CD4-positive, alpha-beta T cell treated with Interleukin-17A for 4 hours (primary cell): ENCODE data around the gene TRIM25.

ENCODE experiments used
- DNase-seq: peaks from one replicate; pipeline ENCODE4 v3.0.0-alpha.2; 2020; ENCODE audit warnings: mixed read lengths

TRIM25 gene

DNA sequence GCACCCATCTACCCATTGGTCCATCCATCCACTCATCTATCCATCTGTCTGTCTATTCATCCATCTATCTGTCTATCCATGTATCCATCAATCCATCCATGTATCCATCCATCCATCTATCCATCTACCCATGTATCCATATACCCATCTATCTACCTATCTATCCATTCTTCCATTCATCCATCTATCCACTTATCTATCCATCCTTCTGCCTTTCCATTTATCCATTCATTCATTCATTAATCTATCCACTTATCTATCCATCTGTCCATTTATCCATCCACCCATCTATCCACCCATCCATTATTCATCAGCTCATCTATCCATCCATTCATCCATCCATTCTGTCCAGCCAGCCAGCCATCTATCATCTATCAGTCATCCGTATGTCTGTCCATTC, 21.5 kb downstream of the TRIM25 start:
- DNase-seq: no peak

GRCh38 chr17:56891751-56892150, 22.1 kb downstream of the TRIM25 start:
- peak; percentile 70 for DNase-seq

DNA sequence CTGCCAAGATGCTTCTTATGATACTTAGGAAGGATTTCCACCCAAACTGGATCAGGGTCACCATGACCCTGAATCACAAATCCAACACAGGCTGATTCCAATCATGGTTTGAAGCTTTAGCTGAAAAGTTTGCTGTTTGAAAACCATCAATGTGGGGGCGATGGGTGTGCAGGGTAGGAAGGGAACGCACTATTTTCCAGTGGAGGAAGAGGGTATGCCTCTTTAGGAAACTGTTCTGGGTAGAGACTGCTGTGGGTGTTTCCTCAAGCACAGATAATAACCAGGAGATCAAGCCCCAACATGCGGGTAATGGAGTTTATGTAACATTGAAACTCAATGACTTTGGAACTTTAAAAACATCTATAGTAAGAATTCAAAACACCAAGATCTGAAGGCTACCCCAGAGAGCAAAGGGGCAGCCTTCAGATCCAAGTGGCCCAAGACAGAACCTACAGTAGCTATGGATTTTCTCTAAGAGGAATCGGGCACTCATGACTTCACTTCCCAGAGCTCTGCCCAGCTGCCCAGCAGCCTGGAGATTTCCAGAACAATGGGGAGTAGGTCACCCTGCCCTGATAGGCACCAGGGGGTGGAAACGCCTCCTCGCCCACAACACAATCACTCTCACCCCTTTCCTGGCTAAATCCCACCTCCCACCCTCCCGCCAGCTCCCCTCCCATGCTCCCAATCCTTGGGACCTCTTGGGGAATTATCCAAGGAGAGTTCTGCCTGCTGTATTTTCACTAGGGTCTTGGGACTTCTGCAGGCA, 22.8 kb downstream of the TRIM25 start:
- DNase-seq: no peak

- no peak for DNase-seq
Measured at GRCh38 chr17:56890390-56890789, 23.5 kb downstream of the TRIM25 start.

DNA sequence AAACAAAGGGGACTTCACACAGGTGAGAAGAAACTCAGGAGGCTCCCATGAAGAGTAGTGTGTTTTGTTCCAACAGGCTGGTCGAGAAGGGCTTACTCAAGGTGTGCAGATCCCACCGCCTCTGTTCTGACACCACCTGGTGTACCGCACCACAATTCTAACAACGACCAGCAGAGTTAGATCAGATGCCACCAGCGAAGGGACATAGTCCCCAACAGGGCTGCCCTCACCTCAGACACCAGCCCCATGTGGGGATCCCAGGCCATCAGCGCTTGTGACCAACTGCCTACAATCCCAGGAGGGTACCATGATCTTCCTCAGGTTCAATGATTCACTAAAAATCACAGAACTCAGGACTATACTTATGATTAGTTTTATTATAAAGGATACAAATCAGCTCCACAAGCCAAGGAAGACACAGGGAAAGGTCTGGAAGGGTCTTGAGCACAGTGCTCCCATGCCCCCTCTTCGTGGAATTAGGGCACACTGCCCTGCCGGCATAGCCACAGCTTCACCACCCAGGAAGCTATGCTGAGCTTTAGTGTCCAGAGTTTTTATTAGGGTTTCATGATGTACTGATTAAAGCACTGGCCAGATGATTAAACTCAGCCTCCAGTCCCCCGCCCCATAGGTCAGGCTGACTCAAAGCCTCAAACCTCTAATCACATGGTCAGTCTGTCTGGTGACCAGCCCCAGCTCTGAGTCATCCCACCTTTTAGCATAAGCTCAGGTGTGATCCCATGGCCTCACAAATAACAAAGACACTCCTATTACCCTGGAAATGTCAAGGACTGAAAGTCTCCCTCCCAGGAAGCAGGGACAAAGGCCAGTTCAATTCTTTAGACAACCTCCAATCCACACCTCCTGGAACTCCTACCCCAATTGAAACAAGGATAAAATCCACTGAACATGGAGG, 26.0 kb downstream of the TRIM25 start:
- no peak for DNase-seq

GRCh38 chr17:56887105-56887504, 26.7 kb downstream of the TRIM25 start:
- DNase-seq: no peak

GRCh38 chr17:56886288-56886731, 27.5 kb downstream of the TRIM25 start:
- no peak for DNase-seq

DNA sequence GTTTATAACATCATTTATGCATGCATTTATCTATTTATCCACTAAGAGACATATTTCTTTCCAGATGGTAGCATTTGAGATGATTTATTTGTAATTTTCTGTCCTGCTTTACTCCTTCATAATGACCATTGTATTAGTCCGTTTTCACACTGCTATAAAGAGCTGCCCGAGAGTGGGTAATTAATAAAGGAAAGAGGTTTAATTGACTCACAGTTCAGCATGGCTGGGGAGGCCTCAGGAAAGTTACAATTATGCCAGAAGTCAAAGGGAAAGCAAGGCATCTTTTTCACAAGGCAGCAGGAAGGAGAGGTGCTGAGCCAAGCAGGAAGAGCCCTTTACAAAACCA, 28.6 kb downstream of the TRIM25 start:
- DNase-seq: no peak

- no peak for DNase-seq
Measured at GRCh38 chr17:56884483-56885311, 29.2 kb downstream of the TRIM25 start.

GRCh38 chr17:56883616-56884015, 30.2 kb downstream of the TRIM25 start:
- DNase-seq: no peak

DNA sequence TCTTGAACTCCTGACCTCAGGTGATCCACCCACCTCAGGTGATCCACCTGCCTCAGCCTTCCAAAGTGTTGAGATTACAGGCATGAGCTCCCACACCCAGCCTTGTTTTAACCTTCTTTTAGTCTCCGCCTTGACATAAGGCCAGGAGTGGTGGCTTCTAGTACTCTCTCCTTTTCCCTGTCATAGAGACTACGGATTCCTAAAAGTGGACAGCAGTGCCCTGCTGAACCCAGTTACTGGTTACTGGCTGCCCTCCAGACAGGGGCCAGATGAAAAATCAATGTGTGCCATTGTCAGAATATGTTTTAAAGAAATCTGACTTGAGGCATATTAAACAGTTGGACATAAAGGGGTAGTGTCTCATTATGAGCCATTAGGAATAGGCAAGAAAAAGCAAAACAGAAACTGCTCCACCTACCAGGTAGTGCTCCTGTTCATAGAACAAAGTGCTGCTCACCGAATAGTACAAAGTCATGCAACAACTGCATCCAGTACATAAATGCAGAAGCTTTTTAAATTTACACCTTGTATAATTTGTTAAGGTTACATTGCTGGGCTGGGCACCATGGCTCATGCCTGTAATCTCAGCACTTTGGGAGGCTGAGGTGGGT, 32.1 kb downstream of the TRIM25 start:
- no peak for DNase-seq

GRCh38 chr17:56880571-56880970, 33.3 kb downstream of the TRIM25 start:
- DNase-seq: no peak

DNA sequence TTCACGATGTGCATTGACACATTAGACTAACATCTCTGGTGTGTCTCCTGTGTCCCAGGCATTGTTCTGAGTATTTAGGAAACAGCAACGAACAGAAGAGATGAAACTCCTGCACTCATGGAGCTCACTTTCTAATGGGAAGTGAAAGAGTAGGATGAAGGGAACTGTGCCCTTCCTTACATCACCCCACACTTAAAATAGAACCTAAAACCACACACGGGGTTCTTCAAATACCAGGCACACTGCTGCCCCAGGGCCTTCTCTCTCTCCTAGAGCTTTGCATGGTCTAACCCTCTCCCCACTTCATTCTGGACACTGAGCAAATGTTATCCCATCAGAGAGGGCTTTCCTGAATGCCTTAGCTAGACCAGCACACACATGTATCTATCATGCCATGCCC, 33.7 kb downstream of the TRIM25 start:
- no peak for DNase-seq

DNA sequence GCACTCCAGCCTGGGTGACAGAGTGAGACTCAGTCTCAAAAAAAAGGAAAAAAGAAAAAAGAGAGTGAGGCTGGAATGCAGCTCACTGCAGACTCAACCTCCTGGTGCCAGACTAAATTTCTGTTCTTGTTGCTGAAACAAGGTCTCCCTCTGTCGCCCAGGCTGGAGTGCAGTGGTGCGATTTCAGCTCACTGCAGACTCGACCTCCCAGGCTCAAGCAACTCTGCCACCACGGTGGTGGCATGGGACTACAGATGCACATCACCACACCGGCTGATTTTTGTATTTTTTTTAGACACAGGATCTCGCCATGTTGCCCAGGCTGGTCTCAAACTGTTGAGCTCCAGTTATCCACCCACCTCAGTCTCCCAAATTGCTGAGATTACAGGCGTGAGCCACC, 34.6 kb downstream of the TRIM25 start:
- DNase-seq: no peak

- DNase-seq: no peak
Measured at GRCh38 chr17:56876766-56877179, 37.1 kb downstream of the TRIM25 start.

DNA sequence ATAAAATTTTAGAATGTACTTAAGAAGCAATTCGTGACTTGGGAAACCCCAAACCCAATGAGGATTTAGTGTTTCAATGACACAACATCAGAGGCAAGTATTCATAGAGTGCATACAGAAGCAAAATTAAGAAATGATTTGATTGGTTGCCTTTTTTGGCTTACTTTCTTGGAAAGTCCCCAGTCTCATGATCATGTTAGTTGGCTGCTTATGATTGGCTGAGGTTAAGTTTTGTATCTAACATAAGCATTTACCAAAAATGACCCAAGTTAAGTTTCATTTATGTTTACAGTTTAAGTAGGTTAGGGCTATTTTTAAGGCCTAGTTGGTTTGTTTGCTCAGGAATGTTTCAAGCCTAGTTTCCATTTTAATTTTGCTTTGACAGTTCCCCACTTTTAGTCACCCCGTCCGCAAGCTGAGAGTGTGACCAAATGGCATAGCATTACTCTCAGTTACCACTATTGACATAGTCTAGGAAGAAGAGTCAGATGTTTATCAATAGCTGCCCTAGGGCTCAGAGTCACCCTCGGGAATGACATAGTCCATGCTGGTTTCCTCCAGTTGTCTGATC, 43.7 kb downstream of the TRIM25 start:
- no peak for DNase-seq

DNA sequence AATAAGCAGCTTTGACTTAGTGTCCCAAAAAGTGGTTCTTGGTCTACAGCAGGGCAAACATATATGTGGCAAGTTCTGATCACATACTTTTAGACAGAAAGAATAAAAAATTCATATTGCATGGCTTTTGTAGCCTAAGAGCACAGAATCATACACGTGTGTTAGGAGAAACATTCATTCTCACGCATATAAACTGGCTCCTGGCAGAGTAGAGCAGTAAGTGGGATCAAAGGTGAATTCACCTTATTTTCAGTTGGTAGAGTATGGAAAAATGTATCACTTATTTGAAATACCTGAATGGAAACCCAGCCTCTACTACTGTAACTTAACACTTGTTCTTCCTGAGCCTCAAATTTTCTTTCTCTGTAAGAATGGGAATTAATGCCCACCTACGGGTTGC, 45.1 kb downstream of the TRIM25 start:
- DNase-seq: no peak

DNA sequence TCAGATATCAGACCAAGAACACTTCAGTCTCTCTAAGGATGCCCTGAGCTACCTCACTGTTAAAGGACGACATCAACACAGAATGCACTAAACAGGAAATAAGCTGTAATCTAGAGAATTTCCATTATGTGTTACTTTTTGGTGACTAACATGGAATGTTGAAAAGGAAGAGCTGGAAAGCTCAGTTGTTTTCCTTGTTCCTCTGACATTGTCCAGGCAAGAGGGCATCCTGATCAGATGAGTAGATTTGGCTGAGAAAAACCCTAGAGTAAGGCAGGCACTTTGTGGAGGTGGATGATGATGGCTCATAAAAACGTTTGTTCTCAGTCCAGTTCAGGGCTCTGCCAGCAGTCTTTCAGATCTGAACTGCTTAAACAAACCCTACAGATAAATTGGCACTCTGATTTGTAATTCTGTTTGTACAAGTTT, 45.9 kb downstream of the TRIM25 start:
- DNase-seq: no peak

- DNase-seq: peak; percentile 22
Measured at GRCh38 chr17:56866496-56866895, 47.4 kb downstream of the TRIM25 start.

DNA sequence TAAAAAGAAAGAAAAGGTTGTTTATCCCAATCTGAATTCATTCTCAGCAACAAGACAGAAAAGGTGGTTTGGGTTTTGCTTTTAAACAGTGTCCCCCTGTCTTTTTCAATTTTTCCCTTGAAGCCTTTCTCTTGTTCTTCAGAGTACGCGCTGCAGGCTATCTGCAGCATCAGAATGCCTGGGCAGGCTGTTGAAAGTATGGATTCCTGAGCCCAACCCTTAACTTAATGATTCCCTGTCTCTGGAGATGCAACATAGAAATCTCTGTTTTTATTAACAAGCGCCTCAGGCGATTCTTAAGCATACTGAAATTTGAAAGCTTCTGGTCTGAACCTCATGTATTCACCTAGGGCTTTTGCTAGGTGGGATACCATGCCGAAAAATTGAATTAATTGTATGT, 47.8 kb downstream of the TRIM25 start:
- DNase-seq: no peak

DNA sequence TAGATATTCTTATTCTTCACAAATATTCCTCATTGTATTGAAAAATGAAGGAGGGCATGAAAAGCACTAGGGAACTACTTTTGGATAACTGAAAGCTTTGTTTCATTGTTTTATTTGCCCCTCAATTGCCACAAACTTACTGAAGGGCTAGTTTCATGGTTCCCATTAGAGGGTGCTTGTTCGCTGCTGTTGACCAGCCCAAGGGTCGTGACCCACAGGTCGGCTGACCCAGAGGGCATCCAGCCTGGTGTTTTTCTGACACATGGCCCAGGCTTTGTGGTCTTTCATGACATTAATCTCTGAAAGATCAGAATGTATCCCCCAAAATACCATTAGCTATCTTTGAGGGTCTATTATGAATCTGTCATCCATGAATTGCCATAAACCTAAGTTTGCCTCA, 49.9 kb downstream of the TRIM25 start:
- DNase-seq: no peak

GRCh38 chr17:56861899-56862298, 52.0 kb downstream of the TRIM25 start:
- DNase-seq: no peak
